Measurements from ENCODE around the gene PSPC1. TPM values are rescaled to one million over a fixed set of nuclear protein-coding genes. Genes with fewer than 3 reads are reported as not detected.

Gene PSPC1
- total and polyA plus RNA-seq, 2 of the 13 experiments (the other 11 are each of a cell fraction or from before 2014, with no cell fraction given), result 33.5 to 94.0 TPM

DNA sequence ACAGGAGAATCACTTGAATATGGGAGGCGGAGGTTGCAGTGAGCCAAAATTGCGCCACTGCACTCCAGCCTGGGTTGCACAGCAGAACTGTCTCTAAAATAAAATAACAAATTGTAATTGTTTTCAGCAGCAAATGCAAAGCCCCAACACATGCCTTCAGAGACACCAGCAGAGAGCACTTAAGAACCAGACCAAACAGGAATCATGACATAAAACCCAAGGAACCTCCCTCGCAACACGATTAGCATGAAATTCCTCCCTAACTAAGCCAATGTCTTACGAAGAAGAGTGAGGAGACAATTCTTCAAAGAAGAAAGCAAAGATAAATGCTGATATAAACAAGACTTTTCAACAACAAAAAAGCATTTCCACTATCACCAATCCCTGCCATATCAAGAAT lies 40.1 kb downstream of the PSPC1 start:
- Histone ChIP-seq H2AFZ (ENCODE audit: low read length) (no peak overlapping the region), H3K4me3 (replicated peaks in 1 of 3; ENCODE audit: insufficient read depth in 1 of 3, low read depth in 2 of 3, low read length in 3 of 3) (no peak overlapping the region), H3K4me1 (ENCODE audit: insufficient read depth, low read length) (no peaks in the 10 kb centered on the region), H3K79me2 (ENCODE audit: insufficient read depth, low read length) (peaks cover 22% of the 10 kb centered on the region), H3K9ac (ENCODE audit: insufficient read depth, low read depth, low read length) (no peak overlapping the region), H4K20me1 (ENCODE audit: insufficient read depth, low read length) (no peaks in the 10 kb centered on the region; the same call in 1 of the 2 replicates), H3K27ac (ENCODE audit: extremely low read length, insufficient read depth, low read length) (no peak overlapping the region), H3K9me3 (ENCODE audit: low read length) (no peaks in the 10 kb centered on the region), H3K27me3 (ENCODE audit: control insufficient read depth in 1 of 2, insufficient read depth in 2 of 2, low read length in 2 of 2) (no peaks in the 10 kb centered on the region), H3K4me2 (ENCODE audit: low read depth, low read length) (no peak overlapping the region), H3K36me3 (replicated peaks in 1 of 2; ENCODE audit: control insufficient read depth in 1 of 2, insufficient read depth in 2 of 2, low read length in 2 of 2) (peaks cover 11 to 53% of the 10 kb centered on the region in 2 experiments)
- no TSS peak for BruUV-seq (replicated peaks)
- ATAC-seq (no peak), DNase-seq (ENCODE audit: low spot score) (no peak), FAIRE-seq (no peak)
- ChIA-PET CTCF (ENCODE audit: low intra/inter-chr PET ratio, low total read pairs) (no interaction called here), POLR2A (no interaction called here)
- WGBS (ENCODE audit: low lambda C conversion rate), result 91% methylated on average over 5 of the region's 5 CpGs
- intact Hi-C loops (cut with micrococcal nuclease; ENCODE audit: unreplicated experiment), result no loop called here
- in situ Hi-C loops (cut with HindIII; ENCODE audit: extremely low pct_ligation_motif_present, low pct_unique_long_range_greater_than_20kb), result no loop called here
- TF ChIP-seq ZNF614 (CRISPR knock-in tag; IDR thresholded peaks at IDR 0.05; ENCODE audit: borderline replicate concordance) (no peak), ZBTB39 (CRISPR knock-in tag; IDR thresholded peaks at IDR 0.05) (no peak), SNAI1 (CRISPR knock-in tag; IDR thresholded peaks at IDR 0.05; ENCODE audit: borderline replicate concordance) (no peak), ZNF766 (CRISPR knock-in tag; IDR thresholded peaks at IDR 0.05; ENCODE audit: borderline replicate concordance) (no peak), CTCF (CRISPR knock-in tag; IDR thresholded peaks at IDR 0.05) (no peak), CREB1 (IDR thresholded peaks at IDR 0.05) (no peak), CREB1 (CRISPR knock-in tag; IDR thresholded peaks at IDR 0.05) (no peak), ZNF510 (CRISPR knock-in tag; IDR thresholded peaks at IDR 0.05; ENCODE audit: low read depth) (no peak), YEATS2 (CRISPR knock-in tag; IDR thresholded peaks at IDR 0.05; ENCODE audit: borderline replicate concordance) (no peak), ZHX1 (CRISPR knock-in tag; IDR thresholded peaks at IDR 0.05; ENCODE audit: low read depth) (no peak), GABPB1 (CRISPR knock-in tag; IDR thresholded peaks at IDR 0.05) (no peak)
- TF ChIP-seq, protein P1, sequence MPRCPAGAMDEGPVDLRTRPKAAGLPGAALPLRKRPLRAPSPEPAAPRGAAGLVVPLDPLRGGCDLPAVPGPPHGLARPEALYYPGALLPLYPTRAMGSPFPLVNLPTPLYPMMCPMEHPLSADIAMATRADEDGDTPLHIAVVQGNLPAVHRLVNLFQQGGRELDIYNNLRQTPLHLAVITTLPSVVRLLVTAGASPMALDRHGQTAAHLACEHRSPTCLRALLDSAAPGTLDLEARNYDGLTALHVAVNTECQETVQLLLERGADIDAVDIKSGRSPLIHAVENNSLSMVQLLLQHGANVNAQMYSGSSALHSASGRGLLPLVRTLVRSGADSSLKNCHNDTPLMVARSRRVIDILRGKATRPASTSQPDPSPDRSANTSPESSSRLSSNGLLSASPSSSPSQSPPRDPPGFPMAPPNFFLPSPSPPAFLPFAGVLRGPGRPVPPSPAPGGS (CRISPR knock-in tag; IDR thresholded peaks at IDR 0.05), result no peak
- TF ChIP-seq, protein P2, sequence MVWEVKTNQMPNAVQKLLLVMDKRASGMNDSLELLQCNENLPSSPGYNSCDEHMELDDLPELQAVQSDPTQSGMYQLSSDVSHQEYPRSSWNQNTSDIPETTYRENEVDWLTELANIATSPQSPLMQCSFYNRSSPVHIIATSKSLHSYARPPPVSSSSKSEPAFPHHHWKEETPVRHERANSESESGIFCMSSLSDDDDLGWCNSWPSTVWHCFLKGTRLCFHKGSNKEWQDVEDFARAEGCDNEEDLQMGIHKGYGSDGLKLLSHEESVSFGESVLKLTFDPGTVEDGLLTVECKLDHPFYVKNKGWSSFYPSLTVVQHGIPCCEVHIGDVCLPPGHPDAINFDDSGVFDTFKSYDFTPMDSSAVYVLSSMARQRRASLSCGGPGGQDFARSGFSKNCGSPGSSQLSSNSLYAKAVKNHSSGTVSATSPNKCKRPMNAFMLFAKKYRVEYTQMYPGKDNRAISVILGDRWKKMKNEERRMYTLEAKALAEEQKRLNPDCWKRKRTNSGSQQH (CRISPR knock-in tag; IDR thresholded peaks at IDR 0.05; ENCODE audit: low read depth), result no peak
- TF ChIP-seq, protein P3, sequence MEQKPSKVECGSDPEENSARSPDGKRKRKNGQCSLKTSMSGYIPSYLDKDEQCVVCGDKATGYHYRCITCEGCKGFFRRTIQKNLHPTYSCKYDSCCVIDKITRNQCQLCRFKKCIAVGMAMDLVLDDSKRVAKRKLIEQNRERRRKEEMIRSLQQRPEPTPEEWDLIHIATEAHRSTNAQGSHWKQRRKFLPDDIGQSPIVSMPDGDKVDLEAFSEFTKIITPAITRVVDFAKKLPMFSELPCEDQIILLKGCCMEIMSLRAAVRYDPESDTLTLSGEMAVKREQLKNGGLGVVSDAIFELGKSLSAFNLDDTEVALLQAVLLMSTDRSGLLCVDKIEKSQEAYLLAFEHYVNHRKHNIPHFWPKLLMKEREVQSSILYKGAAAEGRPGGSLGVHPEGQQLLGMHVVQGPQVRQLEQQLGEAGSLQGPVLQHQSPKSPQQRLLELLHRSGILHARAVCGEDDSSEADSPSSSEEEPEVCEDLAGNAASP (CRISPR knock-in tag; IDR thresholded peaks at IDR 0.05; ENCODE audit: borderline replicate concordance), result no peak
